Small intestine (tissue), 7 donors: Measurements from ENCODE around the gene TIMM44. TPM values are rescaled to one million over a fixed set of nuclear protein-coding genes. Genes with fewer than 3 reads are reported as not detected.
A peak's percentile ranks its signal among the peaks of the same experiment; 100 is the strongest.

ENCODE experiments used
- DNase-seq, 2 donors: peaks; one replicate each; pipeline versions ENCODE4 v3.0.0 to v3.0.0-alpha.2; 2013
- FAIRE-seq: peaks from 2 replicates; lab custom pipeline; 2012; peaks lifted over from hg19 to GRCh38; lab: Jason Lieb, UNC
- H3K27ac ChIP-seq, 3 donors: one replicate each; pipeline ENCODE4 v1.5.1; 2013; ENCODE audit warnings: low read length in 2 of 3, mild to moderate bottlenecking in 2 of 3, control low read depth in 1 of 3, inconsistent platforms in 1 of 3, low read depth in 1 of 3, moderate library complexity in 1 of 3
- H3K27me3 ChIP-seq, 3 donors: one replicate each; pipeline ENCODE4 v1.6.1; 2013; ENCODE audit warnings: low read length in 3 of 3, inconsistent platforms in 1 of 3; ENCODE audit not compliant: control insufficient read depth in 3 of 3, insufficient read depth in 3 of 3
- H3K36me3 ChIP-seq, 3 donors: one replicate each; pipeline ENCODE4 v1.6.1; 2013; ENCODE audit warnings: low read length in 3 of 3, inconsistent platforms in 1 of 3, low read depth in 1 of 3, mild to moderate bottlenecking in 1 of 3, moderate library complexity in 1 of 3; ENCODE audit not compliant: control insufficient read depth in 3 of 3, insufficient read depth in 2 of 3
- H3K4me1 ChIP-seq, 3 donors: one replicate each; pipeline ENCODE4 v1.6.1; 2013; ENCODE audit warnings: low read length in 2 of 3, inconsistent platforms in 1 of 3, low read depth in 1 of 3, mild to moderate bottlenecking in 1 of 3, moderate library complexity in 1 of 3; ENCODE audit not compliant: control insufficient read depth in 3 of 3, insufficient read depth in 2 of 3
- H3K4me3 ChIP-seq, 3 donors: one replicate each; pipeline ENCODE4 v1.5.1; 2013; ENCODE audit warnings: low read length in 3 of 3, control low read depth in 1 of 3, inconsistent platforms in 1 of 3, low read depth in 1 of 3, mild to moderate bottlenecking in 1 of 3, moderate library complexity in 1 of 3
- H3K9me3 ChIP-seq, 2 donors: one replicate each; pipeline ENCODE4 v1.6.1; 2013; ENCODE audit warnings: low read depth in 1 of 2, low read length in 1 of 2; ENCODE audit not compliant: control insufficient read depth in 2 of 2, insufficient read depth in 1 of 2
- WGBS, 3 donors: extraction: QIAGEN DNeasy Blood & Tissue Kit; methylation state at CpG; one replicate each; pipeline ENCODE4 v1.1.7; 2013; 5-methylcytosine and 5-hydroxymethylcytosine counted together
- polyA plus RNA-seq, 4 donors: library from polyadenylated mRNA; stranded (reverse) in 3 of 4; unstranded in 1 of 4; fragments of 200-250 nt in 3 of 4; fragments of 120-200 nt in 1 of 4; gene quantifications; one replicate each; pipeline versions ENCODE4 v1.2.1 to v1.2.3, GENCODE V29; 2013
- donor health status: healthy with polysubstance abuse.
- donor health status: control.
- donor health status: control.
- donor health status: Bipolar disorder and iron deficiency.
- donor health status: healthy.

Gene TIMM44
- polyA plus RNA-seq, 4 donors = 40.2 to 81.4 (median 68.9) TPM

DNA sequence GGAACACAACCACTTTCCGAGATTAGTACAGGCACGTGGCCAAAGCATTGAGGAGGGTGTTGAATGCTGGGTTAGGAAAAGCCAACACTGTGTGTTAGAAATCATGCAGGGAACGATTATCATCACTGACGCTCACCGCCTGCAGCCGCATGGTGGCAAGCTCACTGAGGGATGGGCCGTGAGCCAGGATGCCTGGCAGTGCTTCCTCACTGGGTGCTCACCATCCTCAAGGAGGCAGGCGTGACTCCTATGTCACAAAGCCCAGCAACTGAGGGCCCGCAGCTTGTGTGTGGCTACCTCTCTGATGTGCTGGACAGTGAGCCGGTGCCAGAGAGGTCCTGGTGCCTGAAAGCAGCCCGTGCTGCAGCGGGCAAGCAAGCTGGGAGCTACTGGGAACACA, 30.4 kb upstream of the TIMM44 start:
- Histone ChIP-seq H3K27ac (no peak overlapping the region), H3K36me3 (peaks cover 8 to 92% (median 12%) of the 10 kb centered on the region in 3 donors), H3K4me3 (no peak overlapping the region), H3K9me3 (no peaks in the 10 kb centered on the region), H3K4me1 (peaks cover 0 to 3% (median 0%) of the 10 kb centered on the region in 3 donors), H3K27me3 (no peaks in the 10 kb centered on the region)
- FAIRE-seq (no peak), DNase-seq (no peak)
- WGBS, 3 donors = 95 to 97% (median 96%) methylated on average over 12 of the region's 12 CpGs

DNA sequence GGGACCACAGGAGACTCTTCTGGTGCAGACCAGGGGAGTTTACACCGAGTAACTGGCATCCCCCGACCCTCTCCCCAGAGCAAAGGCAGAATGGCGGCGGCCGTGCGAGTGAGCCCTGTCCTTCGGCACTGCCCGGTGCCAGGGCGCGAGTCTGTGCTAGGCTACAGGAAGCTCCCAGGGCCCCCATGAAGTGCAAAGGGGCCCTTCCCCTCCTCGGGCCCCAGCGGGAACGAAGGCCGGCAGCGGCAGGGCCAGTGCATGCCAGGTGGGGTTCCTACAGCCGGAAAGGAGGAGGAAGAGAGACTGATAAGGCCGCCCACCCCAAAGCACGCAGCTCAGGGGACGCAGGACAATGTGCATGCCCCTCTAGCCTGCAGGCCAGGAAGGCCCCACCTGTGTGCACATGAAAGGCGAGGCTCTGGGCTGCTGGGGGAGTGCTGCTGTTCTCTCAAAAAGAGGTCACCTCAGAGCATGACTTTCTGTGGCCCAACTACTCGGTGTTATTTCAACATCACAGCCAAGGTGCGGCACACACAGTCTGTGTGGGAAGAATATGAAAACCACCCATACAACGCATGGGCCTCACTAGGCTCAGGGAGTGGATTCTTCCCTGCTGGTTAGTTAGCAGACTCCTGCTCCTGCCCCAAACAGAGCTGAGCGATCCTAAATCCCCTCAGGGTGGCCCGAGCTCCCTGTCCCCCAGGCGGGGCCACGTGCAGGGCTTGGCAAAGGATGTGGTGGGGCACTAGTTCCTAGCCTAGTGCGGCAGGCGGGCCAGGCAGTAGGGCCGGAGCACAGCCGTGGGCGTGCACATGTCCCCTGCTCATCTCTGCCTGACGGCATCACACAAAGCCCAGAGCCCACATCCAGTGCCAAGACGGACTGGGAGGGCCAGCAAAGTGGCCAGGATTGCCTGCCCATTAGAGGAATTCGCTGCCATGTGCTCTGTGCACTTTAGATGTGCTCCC, 28.4 kb upstream of the TIMM44 start:
- Histone ChIP-seq H3K27ac (no peak overlapping the region), H3K9me3 (no peaks in the 10 kb centered on the region), H3K4me3 (no peak overlapping the region), H3K27me3 (no peaks in the 10 kb centered on the region), H3K36me3 (peaks cover 11 to 92% (median 18%) of the 10 kb centered on the region in 3 donors), H3K4me1 (no peaks in the 10 kb centered on the region)
- DNase-seq (peak in 1 of 2 donors; percentile 18), FAIRE-seq (no peak)
- 89 to 91% (median 89%) methylated on average over 33 to 35 of the region's 35 CpGs for WGBS, 3 donors

DNA sequence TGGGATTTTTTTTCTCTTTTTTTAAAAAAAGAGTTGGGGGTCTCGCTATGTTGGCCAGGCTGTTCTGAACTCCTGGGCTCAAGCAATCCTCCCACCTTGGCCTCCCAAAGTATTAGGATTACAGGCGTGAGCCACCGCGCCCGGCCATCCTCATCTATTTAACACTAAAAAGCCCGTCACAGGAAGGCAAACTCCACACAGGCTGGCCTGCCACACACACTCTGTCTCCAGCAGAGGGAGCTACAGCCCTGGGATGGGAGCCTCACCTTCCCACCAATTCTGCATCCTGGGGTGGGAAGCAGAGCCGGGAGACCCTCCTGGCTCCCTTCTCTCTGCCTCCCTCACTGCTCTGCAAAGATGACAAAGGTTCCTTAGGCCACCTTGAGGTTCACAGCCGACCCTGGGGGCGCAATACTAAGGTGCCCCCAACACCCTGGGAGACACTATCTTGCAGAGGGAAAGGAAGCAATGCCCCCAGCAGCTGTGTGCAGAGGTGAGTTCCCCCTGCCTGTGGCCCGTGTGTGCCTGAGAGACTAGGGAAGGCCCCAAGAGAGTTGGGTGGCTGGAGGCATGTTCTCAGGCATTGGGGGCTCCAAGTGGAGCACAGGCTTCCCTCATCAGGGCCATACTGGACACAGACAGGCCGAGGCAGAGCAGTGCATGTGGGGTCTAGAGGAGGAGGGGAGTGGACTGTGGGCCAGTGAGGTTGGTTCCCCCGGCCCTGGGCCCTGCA, 27.4 kb upstream of the TIMM44 start:
- Histone ChIP-seq H3K4me3 (no peak overlapping the region), H3K9me3 (no peaks in the 10 kb centered on the region), H3K36me3 (peaks cover 11 to 95% (median 24%) of the 10 kb centered on the region in 3 donors), H3K27me3 (no peaks in the 10 kb centered on the region), H3K4me1 (no peaks in the 10 kb centered on the region), H3K27ac (no peak overlapping the region)
- DNase-seq = peak; percentile 46 to 52
- no peak for FAIRE-seq
- 69 to 71% (median 70%) methylated on average over 12 of the region's 12 CpGs for WGBS, 3 donors

GRCh38 chr19:7969555-7969939, 26.1 kb upstream of the TIMM44 start:
- H3K27ac ChIP-seq = no peak overlapping the region
- H3K36me3 ChIP-seq = peaks cover 12 to 94% (median 27%) of the 10 kb centered on the region in 3 donors
- no peak for DNase-seq
- H3K27me3 ChIP-seq = no peaks in the 10 kb centered on the region
- FAIRE-seq = no peak
- H3K4me1 ChIP-seq = no peaks in the 10 kb centered on the region
- 92 to 96% (median 94%) methylated on average over 11 of the region's 11 CpGs for WGBS, 3 donors
- no peak overlapping the region for H3K4me3 ChIP-seq
- no peaks in the 10 kb centered on the region for H3K9me3 ChIP-seq

GRCh38 chr19:7968796-7969554, 25.5 kb upstream of the TIMM44 start:
- no peaks in the 10 kb centered on the region for H3K9me3 ChIP-seq
- no peaks in the 10 kb centered on the region for H3K4me1 ChIP-seq
- FAIRE-seq (no peak), DNase-seq (no peak)
- H3K27ac ChIP-seq = no peak overlapping the region
- 90 to 93% (median 91%) methylated on average over 19 to 20 of the region's 20 CpGs for WGBS, 3 donors
- no peak overlapping the region for H3K4me3 ChIP-seq
- peaks cover 14 to 94% (median 27%) of the 10 kb centered on the region in 3 donors for H3K36me3 ChIP-seq
- H3K27me3 ChIP-seq = no peaks in the 10 kb centered on the region

GRCh38 chr19:7968008-7968795, 24.7 kb upstream of the TIMM44 start:
- H3K27me3 ChIP-seq = no peaks in the 10 kb centered on the region
- no peak overlapping the region for H3K27ac ChIP-seq
- DNase-seq = no peak
- H3K9me3 ChIP-seq = no peaks in the 10 kb centered on the region
- no peak for FAIRE-seq
- no peaks in the 10 kb centered on the region for H3K4me1 ChIP-seq
- no peak overlapping the region for H3K4me3 ChIP-seq
- peaks cover 14 to 94% (median 30%) of the 10 kb centered on the region in 3 donors for H3K36me3 ChIP-seq
- 88 to 92% (median 91%) methylated on average over 14 to 15 of the region's 15 CpGs for WGBS, 3 donors

DNA sequence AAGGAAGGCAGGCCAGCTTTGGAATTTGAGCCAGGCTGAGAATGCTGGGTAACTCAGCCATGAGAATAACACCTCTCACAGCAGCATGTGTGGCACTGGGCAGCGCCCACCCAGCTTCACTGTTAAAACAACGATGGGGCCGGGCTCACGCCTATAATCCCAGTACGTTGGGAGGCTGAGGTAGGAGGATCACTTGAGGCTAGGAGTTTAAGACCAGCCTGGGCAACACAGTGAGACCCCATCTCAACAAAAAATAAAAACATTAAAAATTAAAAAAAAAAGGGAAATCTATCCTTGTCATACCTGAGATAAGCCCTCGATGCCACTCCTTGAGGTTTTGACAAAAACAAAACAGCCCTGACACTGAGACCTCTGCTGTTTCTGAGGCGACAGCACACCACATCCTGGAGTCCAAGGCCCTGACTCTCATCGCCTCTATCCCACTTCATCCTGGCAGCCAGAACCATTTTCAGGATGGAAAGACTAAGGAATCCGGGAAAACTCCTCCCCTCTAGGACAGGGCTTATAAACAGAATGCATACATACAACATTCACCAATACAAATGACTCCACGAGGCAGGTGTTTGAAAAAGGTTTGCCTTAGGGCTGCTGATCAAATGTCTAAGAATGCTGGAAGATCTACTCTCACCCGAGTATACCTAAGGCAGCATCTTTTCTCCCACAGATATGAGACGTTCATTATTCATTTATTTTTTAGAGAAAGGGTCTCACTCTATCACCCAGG, 22.6 kb upstream of the TIMM44 start:
- H3K27me3 ChIP-seq = no peaks in the 10 kb centered on the region
- peaks cover 0 to 4% (median 0%) of the 10 kb centered on the region in 3 donors for H3K4me1 ChIP-seq
- H3K27ac ChIP-seq = no peak overlapping the region
- DNase-seq = no peak
- peaks cover 11 to 81% (median 26%) of the 10 kb centered on the region in 3 donors for H3K36me3 ChIP-seq
- no peak for FAIRE-seq
- no peaks in the 10 kb centered on the region for H3K9me3 ChIP-seq
- no peak overlapping the region for H3K4me3 ChIP-seq
- WGBS, 3 donors = 93% methylated on average over 12 of the region's 12 CpGs
